HepG2 (cell line): ENCODE data around the gene TMEM258. TPM values are rescaled to one million over a fixed set of nuclear protein-coding genes. Genes with fewer than 3 reads are reported as not detected.

Experiments used
- BORCS8-MEF2B ChIP-seq: sonication (generic); formaldehyde crosslinking; IDR thresholded peaks from 2 replicates; pipeline ENCODE4 v1.8.0; 2022; ENCODE audit warnings: mild to moderate bottlenecking, missing genetic modification reagents
- BRCA1 ChIP-seq: sonication (generic); formaldehyde crosslinking; IDR thresholded peaks from 2 replicates; pipeline ENCODE4 v1.4.0; 2020; ENCODE audit warnings: missing genetic modification reagents
- DR1 ChIP-seq: sonication (generic); formaldehyde crosslinking; IDR thresholded peaks from 2 replicates; pipeline ENCODE4 v1.8.0; 2021; ENCODE audit warnings: mild to moderate bottlenecking, missing genetic modification reagents, inconsistent platforms
- GTF3A ChIP-seq: sonication (generic); formaldehyde crosslinking; conservative IDR thresholded peaks from 2 replicates; pipeline ENCODE4 v1.4.0; 2020; ENCODE audit warnings: mild to moderate bottlenecking, missing genetic modification reagents
- IKZF4 ChIP-seq: sonication (generic); formaldehyde crosslinking; IDR thresholded peaks from 2 replicates; pipeline ENCODE4 v1.5.1; 2020; ENCODE audit warnings: borderline replicate concordance, mild to moderate bottlenecking, low read depth, missing genetic modification reagents; ENCODE audit errors: not compliant biosample characterization
- RNF2 ChIP-seq: fragments of 450-650 bp; conservative IDR thresholded peaks from 2 replicates; pipeline ENCODE4 v1.6.1; 2016; ENCODE audit warnings: low read depth
- SP140L ChIP-seq: sonication (generic); formaldehyde crosslinking; IDR thresholded peaks from 2 replicates; pipeline ENCODE4 v1.4.0; 2020; ENCODE audit warnings: missing genetic modification reagents, borderline replicate concordance
- ZNF335 ChIP-seq: sonication (generic); formaldehyde crosslinking; IDR thresholded peaks from 2 replicates; pipeline ENCODE4 v1.4.0; 2020; ENCODE audit warnings: missing genetic modification reagents
- ZNF382 ChIP-seq: sonication (generic); formaldehyde crosslinking; IDR thresholded peaks from 2 replicates; pipeline ENCODE4 v1.5.0; 2020; ENCODE audit warnings: missing genetic modification reagents, mild to moderate bottlenecking, borderline replicate concordance
- ZNF644 ChIP-seq: IDR thresholded peaks from 2 replicates; pipeline ENCODE4 v1.6.1; 2016; ENCODE audit warnings: low read depth
- ZNF772 ChIP-seq: sonication (generic); formaldehyde crosslinking; IDR thresholded peaks from 2 replicates; pipeline ENCODE4 v1.5.0; 2020; ENCODE audit warnings: mild to moderate bottlenecking, missing genetic modification reagents
- polyA plus RNA-seq, 8 experiments: library from polyadenylated mRNA; depleted of rRNA in 3 of 8; stranded (reverse) in 7 of 8; unstranded in 1 of 8; fragments of >200 nt; fragmentation: Illumina TruSeq in 4 of 8; extraction: Trizol in 4 of 8; gene quantifications; 2 replicates each; pipeline versions ENCODE4 v1.2.1 to v1.2.3, GENCODE V29; 2011 to 2016; ENCODE audit warnings: low read depth in 4 of 8, missing spikeins in 1 of 8, mixed read lengths in 1 of 8; ENCODE audit not compliant: insufficient read depth in 1 of 8
- total RNA-seq, 5 experiments: library from RNA; depleted of rRNA; stranded (reverse); fragments of >200 nt; fragmentation: Illumina TruSeq; extraction: Trizol; gene quantifications; 2 replicates each; pipeline ENCODE4 v1.2.3, GENCODE V29; 2016; ENCODE audit warnings: low read depth in 1 of 5
- TF ChIP-seq, protein P1 (sequence below): fragments of 450-650 bp; IDR thresholded peaks from 2 replicates; pipeline ENCODE4 v1.6.1; 2017; ENCODE audit warnings: mild to moderate bottlenecking
- TF ChIP-seq, protein P2 (sequence below): sonication (generic); formaldehyde crosslinking; IDR thresholded peaks from 2 replicates; pipeline ENCODE4 v1.9.0; 2021; ENCODE audit warnings: missing genetic modification reagents, borderline replicate concordance
- TF ChIP-seq, protein P3 (sequence below): sonication (generic); formaldehyde crosslinking; IDR thresholded peaks from 2 replicates; pipeline ENCODE4 v1.5.0; 2020; ENCODE audit warnings: missing genetic modification reagents
- TF ChIP-seq, protein P4 (sequence below): IDR thresholded peaks from 2 replicates; pipeline ENCODE4 v1.6.1; 2018; ENCODE audit warnings: missing genetic modification reagents
- TF ChIP-seq, protein P5 (sequence below): sonication (generic); formaldehyde crosslinking; IDR thresholded peaks from 2 replicates; pipeline ENCODE4 v1.4.0; 2020; ENCODE audit warnings: mild to moderate bottlenecking, missing genetic modification reagents, borderline replicate concordance
- TF ChIP-seq, protein P6 (sequence below): sonication (generic); formaldehyde crosslinking; IDR thresholded peaks from 2 replicates; pipeline ENCODE4 v1.5.0; 2020; ENCODE audit warnings: mild to moderate bottlenecking, missing genetic modification reagents
- TF ChIP-seq, protein P7 (sequence below): sonication (generic); formaldehyde crosslinking; IDR thresholded peaks from 2 replicates; pipeline ENCODE4 v1.5.0; 2020; ENCODE audit warnings: missing genetic modification reagents

Gene TMEM258
- total and polyA plus RNA-seq, 2 of the 13 experiments (the other 11 are each of a cell fraction or from before 2014, with no cell fraction given) = 175 to 424 TPM

DNA sequence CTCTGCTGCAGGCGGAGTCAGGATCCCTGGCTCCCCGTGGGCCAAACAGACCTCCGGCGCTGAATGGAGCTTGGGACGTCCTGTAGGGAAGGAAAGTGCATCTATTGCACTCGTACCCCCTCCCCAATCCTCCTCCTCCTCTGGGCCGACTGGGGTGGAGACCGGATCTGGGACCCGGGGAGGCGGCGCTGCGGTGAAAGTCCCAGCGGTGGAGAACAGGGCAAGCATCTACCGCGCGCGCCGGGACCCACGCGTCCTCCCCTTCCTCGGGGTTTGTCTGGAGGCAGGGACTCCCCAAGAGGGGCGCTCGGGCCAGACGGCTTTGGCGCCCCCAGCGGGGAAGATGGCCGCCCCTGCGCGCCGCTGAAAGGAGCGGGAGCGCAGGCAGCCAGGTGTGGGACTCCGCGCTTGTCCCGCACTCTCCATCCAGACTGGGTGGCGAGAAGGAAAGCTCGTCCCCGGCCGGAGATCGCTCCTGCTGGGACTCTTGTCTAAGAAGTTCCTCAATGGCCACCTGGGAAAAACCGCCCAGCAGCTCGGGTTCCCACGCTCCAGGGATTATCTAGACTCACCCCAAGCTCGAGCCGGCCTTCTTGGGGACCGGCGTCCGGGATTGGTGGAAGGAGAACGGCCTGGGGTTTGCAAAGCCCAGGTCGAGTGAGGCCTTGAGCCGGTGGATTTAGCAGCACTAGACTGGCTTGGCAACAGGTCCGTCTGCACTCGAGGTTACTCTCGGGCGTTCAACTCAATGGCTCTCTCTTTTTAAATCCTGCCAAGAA is 36.4 kb upstream of the TMEM258 start (continued):
- TF ChIP-seq RNF2 (no peak), ZNF772 (0 out of 2 replicates have a peak, but pooled peaks have one; percentile 0), ZNF335 (CRISPR knock-in tag) (no peak), ZNF382 (no peak), GTF3A (CRISPR knock-in tag) (no peak), SP140L (no peak), BRCA1 (no peak), DR1 (CRISPR knock-in tag) (no peak), IKZF4 (CRISPR knock-in tag) (peak; percentile 22), ZNF644 (CRISPR knock-in tag) (no peak), BORCS8-MEF2B (CRISPR knock-in tag) (no peak)
- TF ChIP-seq, protein P1, sequence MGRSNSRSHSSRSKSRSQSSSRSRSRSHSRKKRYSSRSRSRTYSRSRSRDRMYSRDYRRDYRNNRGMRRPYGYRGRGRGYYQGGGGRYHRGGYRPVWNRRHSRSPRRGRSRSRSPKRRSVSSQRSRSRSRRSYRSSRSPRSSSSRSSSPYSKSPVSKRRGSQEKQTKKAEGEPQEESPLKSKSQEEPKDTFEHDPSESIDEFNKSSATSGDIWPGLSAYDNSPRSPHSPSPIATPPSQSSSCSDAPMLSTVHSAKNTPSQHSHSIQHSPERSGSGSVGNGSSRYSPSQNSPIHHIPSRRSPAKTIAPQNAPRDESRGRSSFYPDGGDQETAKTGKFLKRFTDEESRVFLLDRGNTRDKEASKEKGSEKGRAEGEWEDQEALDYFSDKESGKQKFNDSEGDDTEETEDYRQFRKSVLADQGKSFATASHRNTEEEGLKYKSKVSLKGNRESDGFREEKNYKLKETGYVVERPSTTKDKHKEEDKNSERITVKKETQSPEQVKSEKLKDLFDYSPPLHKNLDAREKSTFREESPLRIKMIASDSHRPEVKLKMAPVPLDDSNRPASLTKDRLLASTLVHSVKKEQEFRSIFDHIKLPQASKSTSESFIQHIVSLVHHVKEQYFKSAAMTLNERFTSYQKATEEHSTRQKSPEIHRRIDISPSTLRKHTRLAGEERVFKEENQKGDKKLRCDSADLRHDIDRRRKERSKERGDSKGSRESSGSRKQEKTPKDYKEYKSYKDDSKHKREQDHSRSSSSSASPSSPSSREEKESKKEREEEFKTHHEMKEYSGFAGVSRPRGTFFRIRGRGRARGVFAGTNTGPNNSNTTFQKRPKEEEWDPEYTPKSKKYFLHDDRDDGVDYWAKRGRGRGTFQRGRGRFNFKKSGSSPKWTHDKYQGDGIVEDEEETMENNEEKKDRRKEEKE = no peak
- TF ChIP-seq, protein P2, sequence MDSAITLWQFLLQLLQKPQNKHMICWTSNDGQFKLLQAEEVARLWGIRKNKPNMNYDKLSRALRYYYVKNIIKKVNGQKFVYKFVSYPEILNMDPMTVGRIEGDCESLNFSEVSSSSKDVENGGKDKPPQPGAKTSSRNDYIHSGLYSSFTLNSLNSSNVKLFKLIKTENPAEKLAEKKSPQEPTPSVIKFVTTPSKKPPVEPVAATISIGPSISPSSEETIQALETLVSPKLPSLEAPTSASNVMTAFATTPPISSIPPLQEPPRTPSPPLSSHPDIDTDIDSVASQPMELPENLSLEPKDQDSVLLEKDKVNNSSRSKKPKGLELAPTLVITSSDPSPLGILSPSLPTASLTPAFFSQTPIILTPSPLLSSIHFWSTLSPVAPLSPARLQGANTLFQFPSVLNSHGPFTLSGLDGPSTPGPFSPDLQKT (CRISPR knock-in tag) = no peak
- TF ChIP-seq, protein P3, sequence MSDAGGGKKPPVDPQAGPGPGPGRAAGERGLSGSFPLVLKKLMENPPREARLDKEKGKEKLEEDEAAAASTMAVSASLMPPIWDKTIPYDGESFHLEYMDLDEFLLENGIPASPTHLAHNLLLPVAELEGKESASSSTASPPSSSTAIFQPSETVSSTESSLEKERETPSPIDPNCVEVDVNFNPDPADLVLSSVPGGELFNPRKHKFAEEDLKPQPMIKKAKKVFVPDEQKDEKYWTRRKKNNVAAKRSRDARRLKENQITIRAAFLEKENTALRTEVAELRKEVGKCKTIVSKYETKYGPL (CRISPR knock-in tag) = no peak
- TF ChIP-seq, protein P4, sequence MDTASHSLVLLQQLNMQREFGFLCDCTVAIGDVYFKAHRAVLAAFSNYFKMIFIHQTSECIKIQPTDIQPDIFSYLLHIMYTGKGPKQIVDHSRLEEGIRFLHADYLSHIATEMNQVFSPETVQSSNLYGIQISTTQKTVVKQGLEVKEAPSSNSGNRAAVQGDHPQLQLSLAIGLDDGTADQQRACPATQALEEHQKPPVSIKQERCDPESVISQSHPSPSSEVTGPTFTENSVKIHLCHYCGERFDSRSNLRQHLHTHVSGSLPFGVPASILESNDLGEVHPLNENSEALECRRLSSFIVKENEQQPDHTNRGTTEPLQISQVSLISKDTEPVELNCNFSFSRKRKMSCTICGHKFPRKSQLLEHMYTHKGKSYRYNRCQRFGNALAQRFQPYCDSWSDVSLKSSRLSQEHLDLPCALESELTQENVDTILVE = no peak
- TF ChIP-seq, protein P5, sequence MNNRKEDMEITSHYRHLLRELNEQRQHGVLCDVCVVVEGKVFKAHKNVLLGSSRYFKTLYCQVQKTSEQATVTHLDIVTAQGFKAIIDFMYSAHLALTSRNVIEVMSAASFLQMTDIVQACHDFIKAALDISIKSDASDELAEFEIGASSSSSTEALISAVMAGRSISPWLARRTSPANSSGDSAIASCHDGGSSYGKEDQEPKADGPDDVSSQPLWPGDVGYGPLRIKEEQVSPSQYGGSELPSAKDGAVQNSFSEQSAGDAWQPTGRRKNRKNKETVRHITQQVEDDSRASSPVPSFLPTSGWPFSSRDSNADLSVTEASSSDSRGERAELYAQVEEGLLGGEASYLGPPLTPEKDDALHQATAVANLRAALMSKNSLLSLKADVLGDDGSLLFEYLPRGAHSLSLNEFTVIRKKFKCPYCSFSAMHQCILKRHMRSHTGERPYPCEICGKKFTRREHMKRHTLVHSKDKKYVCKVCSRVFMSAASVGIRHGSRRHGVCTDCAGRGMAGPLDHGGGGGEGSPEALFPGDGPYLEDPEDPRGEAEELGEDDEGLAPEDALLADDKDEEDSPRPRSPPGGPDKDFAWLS = no peak
- TF ChIP-seq, protein P6, sequence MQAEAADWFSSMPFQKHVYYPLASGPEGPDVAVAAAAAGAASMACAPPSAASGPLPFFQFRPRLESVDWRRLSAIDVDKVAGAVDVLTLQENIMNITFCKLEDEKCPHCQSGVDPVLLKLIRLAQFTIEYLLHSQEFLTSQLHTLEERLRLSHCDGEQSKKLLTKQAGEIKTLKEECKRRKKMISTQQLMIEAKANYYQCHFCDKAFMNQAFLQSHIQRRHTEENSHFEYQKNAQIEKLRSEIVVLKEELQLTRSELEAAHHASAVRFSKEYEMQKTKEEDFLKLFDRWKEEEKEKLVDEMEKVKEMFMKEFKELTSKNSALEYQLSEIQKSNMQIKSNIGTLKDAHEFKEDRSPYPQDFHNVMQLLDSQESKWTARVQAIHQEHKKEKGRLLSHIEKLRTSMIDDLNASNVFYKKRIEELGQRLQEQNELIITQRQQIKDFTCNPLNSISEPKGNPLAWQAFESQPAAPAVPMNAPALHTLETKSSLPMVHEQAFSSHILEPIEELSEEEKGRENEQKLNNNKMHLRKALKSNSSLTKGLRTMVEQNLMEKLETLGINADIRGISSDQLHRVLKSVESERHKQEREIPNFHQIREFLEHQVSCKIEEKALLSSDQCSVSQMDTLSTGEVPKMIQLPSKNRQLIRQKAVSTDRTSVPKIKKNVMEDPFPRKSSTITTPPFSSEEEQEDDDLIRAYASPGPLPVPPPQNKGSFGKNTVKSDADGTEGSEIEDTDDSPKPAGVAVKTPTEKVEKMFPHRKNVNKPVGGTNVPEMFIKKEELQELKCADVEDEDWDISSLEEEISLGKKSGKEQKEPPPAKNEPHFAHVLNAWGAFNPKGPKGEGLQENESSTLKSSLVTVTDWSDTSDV (CRISPR knock-in tag) = no peak
- TF ChIP-seq, protein P7, sequence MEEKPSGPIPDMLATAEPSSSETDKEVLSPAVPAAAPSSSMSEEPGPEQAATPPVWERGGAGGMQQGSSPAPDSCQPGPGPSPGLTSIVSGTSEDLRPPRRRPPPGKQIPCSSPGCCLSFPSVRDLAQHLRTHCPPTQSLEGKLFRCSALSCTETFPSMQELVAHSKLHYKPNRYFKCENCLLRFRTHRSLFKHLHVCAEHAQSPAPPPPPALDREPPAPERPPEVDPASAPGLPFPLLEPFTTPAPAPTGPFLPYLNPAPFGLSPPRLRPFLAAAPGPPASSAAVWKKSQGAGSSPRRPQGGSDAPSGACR (CRISPR knock-in tag) = no peak
